OCI-LY1 (cell line): Measurements from ENCODE around the gene MYO10.

Experiments
- EZH2 ChIP-seq: fragments of 200-600 bp; sonication (generic), shearing (Covaris generic); IDR thresholded peaks from 2 replicates; pipeline ENCODE4 v1.8.0; 2017; ENCODE audit warnings: borderline replicate concordance, mixed run types, mild to moderate bottlenecking, antibody characterized with exemption, low read length, moderate library complexity, mixed read lengths
- TF ChIP-seq, protein P1 (sequence below): fragments of 200-600 bp; sonication (generic), shearing (Covaris generic); IDR thresholded peaks from 2 replicates; pipeline ENCODE4 v1.5.1; 2017; ENCODE audit warnings: mild to moderate bottlenecking, antibody characterized with exemption, low read length, moderate library complexity, mixed read lengths

DNA sequence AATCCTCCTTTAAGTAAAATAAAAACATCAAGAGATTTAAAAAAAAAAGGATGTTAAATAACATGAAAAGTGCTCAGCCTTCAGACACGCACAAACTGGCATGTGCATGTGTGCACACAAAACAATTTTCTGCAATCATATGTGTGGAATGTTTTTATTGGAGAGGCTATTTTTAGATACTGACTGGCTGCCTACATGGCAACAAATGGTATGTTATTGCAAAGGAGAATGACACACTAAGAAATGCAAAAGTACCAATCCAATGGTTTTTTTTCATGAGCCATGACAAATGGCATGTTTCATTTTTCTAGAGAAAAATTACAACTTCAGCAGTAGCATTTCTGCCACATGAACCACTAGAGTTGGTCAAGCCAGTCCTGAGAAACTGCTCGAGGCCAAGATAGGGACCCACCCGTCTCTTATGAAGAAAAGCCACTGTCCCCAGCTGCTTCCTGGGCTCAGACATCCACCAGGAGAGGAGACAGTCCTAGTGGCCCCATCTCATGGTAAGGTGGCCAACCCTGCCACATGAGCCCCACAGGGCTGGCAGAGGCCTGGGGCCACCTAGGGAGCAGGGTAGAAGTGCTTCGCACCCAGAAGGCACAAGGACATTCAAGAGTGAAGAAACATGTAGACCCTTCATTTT is 116.4 kb downstream of the MYO10 start:
- no peak for TF ChIP-seq EZH2
- TF ChIP-seq, protein P1, sequence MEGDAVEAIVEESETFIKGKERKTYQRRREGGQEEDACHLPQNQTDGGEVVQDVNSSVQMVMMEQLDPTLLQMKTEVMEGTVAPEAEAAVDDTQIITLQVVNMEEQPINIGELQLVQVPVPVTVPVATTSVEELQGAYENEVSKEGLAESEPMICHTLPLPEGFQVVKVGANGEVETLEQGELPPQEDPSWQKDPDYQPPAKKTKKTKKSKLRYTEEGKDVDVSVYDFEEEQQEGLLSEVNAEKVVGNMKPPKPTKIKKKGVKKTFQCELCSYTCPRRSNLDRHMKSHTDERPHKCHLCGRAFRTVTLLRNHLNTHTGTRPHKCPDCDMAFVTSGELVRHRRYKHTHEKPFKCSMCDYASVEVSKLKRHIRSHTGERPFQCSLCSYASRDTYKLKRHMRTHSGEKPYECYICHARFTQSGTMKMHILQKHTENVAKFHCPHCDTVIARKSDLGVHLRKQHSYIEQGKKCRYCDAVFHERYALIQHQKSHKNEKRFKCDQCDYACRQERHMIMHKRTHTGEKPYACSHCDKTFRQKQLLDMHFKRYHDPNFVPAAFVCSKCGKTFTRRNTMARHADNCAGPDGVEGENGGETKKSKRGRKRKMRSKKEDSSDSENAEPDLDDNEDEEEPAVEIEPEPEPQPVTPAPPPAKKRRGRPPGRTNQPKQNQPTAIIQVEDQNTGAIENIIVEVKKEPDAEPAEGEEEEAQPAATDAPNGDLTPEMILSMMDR: no peak
